Suppressor macrophage treated with lipopolysaccharide for 4 hours (primary cell): Measurements from ENCODE around the gene RLN1.
"Not testable (repeated sequence)": the region's sequence is repeated elsewhere in the genome, so short reads cannot be mapped to it uniquely, and the experiment has no call there.

ENCODE experiments used
- DNase-seq: peaks from one replicate; pipeline ENCODE4 v3.0.0-alpha.2; 2020

RLN1 gene

GRCh38 chr9:5321601-5322000 is 18.1 kb downstream of the RLN1 start:
- DNase-seq: not testable (repeated sequence)

- no peak for DNase-seq
Measured at GRCh38 chr9:5321058-5321457, 18.6 kb downstream of the RLN1 start.

GRCh38 chr9:5316406-5316805 is 23.3 kb downstream of the RLN1 start:
- DNase-seq: not testable (repeated sequence)

GRCh38 chr9:5315187-5315923 is 24.3 kb downstream of the RLN1 start:
- DNase-seq: no peak

GRCh38 chr9:5310851-5311250 is 28.8 kb downstream of the RLN1 start:
- DNase-seq: no peak

GRCh38 chr9:5305741-5306140 is 33.9 kb downstream of the RLN1 start:
- DNase-seq: no peak

- DNase-seq: not testable (repeated sequence)
Measured at GRCh38 chr9:5303840-5304795, 35.6 kb downstream of the RLN1 start, which contains the start of gene RLN2. RLN2 (minus strand) TSS chr9:5304716; CDS start chr9:5304580, 136 bp downstream.

- DNase-seq: no peak
Measured at GRCh38 chr9:5301544-5301943, 38.1 kb downstream of the RLN1 start.

- no peak for DNase-seq
Measured at GRCh38 chr9:5292141-5292540, 47.5 kb downstream of the RLN1 start.

- DNase-seq: no peak
Measured at GRCh38 chr9:5288591-5288990, 51.1 kb downstream of the RLN1 start.

- no peak for DNase-seq
Measured at GRCh38 chr9:5286262-5286661, 53.4 kb downstream of the RLN1 start.
